GM12873 (cell line): ENCODE measurements around the gene LMF1.

ENCODE experiments used
- CTCF ChIP-seq: IDR thresholded peaks from 2 replicates; pipeline ENCODE4 v1.5.1; 2012; ENCODE audit warnings: low read depth, mild to moderate bottlenecking, moderate library complexity, low read length, control low read depth; ENCODE audit not compliant: insufficient read depth; ENCODE audit errors: missing control alignments

The LMF1 gene

DNA sequence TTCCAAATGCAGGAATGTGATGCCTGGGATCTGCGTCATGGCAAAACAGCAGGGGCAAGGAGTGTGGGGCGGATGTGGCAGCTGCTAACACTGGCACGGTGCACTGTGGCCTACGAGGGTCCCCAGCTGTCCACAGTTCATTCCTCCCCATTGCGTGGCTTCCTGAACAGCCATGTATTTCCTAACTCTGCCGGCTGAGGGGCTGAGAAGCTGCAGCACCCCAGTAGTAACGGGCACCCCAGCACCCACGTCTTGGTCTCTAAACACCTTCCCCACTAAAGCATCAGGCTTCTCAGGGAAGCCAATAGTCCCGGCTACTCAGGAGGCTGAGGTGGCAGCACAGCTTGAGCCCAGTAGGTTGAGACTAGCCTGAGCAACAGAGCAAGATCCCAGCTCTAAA, 47.6 kb downstream of the LMF1 start:
- TF ChIP-seq CTCF: no peak

- TF ChIP-seq CTCF: no peak
Measured at GRCh38 chr16:922051-922450, 48.7 kb downstream of the LMF1 start.

DNA sequence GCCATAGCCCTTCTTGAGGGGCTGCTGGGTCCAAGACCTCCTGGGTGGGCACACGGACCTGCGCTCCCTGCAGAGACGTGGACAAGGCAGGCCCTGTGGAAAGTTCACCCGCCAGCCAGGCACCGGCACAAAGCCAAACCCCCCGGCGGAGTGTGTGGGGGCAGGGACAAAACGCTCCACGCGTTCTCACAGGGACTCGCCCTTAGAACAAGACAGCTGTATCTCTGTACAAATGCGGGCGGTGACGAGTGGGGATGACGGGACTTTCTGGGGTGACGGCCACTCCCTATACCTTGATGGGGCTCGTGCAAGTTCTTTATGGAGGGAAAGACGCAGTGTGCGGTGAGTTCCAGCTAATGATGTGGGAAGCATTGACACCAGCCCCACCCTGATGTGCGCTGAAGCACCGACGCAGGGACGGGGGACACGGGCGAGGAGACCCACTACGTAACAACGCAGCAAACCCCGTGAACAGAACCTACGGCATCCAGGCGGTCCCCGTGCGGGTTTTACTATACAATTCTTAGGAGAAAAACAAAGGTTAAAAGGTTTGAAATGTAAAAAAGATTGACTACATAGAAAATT, 49.4 kb downstream of the LMF1 start:
- TF ChIP-seq CTCF: no peak

DNA sequence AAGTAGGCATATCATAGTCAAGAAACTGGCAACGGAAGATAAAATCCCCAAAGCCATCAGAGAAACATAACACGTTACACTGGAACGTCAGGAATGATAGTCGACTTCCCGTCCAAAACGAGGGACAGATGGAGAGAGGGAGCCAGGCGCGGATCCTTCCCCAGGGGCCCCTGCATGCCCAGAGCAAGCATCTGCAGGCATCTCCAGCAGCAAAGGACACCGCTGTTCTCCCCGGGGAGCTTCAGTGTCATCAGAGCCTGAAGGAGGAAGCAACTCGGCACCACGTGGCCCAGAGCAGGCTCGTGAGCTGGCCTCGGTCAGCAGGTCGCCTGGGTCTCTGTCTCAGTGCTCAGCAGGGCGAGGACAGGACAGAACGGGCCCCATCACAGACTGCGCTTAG, 50.1 kb downstream of the LMF1 start:
- TF ChIP-seq CTCF: no peak

DNA sequence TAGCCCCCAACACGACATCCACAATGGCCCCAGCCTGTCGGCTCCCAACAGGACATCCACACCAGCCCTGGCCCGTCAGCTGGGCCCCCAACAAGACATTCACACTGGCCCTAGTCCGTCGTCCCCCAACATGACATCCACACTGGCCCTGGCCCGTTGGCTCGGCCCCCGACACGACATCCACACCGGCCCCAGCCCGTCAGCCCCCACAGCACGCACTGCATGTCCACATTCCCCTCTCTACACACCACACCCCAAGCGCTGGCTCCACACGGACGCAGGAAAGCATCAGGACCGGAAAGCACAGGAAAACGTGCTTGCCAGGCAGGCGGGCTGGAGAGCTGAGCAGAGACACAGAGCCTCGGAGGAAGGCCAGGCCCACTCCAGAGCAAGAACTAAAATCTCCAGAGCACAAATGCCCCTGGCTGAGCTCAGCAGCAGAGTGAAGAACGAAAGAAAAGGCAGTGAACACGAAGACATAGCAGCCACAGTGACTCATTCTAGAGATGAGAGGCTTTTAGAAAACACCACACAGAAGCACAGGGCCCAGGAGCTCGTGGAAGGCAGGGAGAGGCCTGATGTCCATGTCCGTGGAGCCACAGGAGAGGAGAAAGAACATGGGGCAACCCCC, 50.6 kb downstream of the LMF1 start:
- no peak for TF ChIP-seq CTCF

DNA sequence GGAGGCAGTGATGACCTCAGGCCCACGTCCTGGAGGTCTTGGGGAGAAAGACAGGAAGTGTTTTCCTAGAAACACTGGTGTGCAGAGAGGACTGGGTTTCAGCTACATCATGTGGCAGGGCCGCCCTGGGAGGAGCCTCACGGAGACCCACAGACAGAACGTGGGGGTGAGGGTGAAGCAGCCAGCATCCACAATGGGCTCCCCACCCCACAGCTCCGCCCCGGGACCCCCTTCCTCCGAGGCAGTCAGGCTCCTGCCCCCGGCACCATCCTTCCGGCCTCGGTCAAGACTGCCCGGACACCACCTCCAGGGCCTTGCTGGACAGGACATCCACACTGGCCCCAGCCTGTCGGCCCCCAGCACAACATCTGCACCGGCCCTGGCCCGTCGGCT, 51.1 kb downstream of the LMF1 start:
- TF ChIP-seq CTCF: no peak

GRCh38 chr16:918741-919657, 51.8 kb downstream of the LMF1 start:
- no peak for TF ChIP-seq CTCF
